ENCODE data around the gene PEX6. TPM values are rescaled to one million over a fixed set of nuclear protein-coding genes. Genes with fewer than 3 reads are reported as not detected.

Gene PEX6
- total RNA-seq, 1 experiment from 2014 or later, result 15.6 TPM

DNA sequence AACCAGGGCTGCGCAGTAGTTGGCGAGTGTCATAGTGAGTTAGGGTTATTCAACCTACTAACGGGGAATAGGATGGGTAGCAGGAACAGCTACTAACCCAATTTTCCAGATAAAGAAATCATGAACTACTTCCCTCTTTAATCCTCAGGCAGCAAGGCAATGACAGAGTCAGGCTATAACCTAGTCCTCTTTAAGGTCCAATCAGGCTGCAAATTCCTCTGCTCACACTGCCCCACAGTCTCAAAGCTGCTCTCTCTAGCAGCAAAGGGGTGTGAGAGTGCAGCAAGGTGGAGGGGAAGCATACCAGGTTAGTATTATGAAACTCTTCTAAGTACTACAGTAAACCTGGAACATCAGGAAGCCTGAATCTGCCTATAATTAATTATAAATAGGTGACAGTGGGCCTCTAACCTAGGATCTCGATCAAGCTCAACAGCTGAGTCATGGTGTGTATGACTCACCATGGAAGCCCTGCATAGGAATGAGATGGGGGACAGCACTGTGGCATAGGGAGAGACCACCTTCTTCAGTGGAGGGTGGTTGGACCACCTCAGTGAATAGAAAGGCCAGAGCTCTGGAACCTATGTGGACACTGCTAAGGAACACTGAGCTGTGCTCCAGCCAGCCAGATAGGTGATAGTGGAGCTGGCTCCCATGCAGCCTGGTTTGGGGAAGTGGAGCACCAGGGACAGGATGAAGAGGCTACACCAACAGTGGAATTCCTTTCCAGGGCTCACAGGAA lies 7.9 kb downstream of the PEX6 start:
- Histone ChIP-seq H2AFZ (ENCODE audit: low read length) (no peak overlapping the region), H3K23me2 (ENCODE audit: insufficient read length, low read depth, low read length, poor library complexity, severe bottlenecking) (no peaks in the 10 kb centered on the region), H3K27ac (ENCODE audit: insufficient read length, low read depth, low read length) (no peak overlapping the region), H3K27me3 (ENCODE audit: insufficient read depth, low read length) (no peaks in the 10 kb centered on the region), H2BK12ac (ENCODE audit: insufficient read length, low read depth, low read length) (no peak overlapping the region), H2BK15ac (ENCODE audit: low read depth, low read length) (no peak overlapping the region), H2BK20ac (ENCODE audit: low read depth, low read length, poor library complexity, severe bottlenecking) (no peak overlapping the region), H3K4ac (ENCODE audit: low read depth, low read length) (no peak overlapping the region), H3K23ac (ENCODE audit: insufficient read length, low read depth, low read length) (no peak overlapping the region), H3K79me1 (ENCODE audit: insufficient read depth, low read depth, low read length, poor library complexity, severe bottlenecking) (no peaks in the 10 kb centered on the region), H3K14ac (ENCODE audit: insufficient read depth, low read length) (no peak overlapping the region), H3K79me2 (ENCODE audit: insufficient read depth, low read length) (no peaks in the 10 kb centered on the region), H3K4me2 (ENCODE audit: insufficient read depth, insufficient read length, low read length) (no peak overlapping the region), H4K8ac (replicated peaks; ENCODE audit: insufficient read length, low read depth, low read length) (no peak overlapping the region), H3K9ac (ENCODE audit: extremely low read depth, insufficient read length, low read length) (no peak overlapping the region), H2AK5ac (ENCODE audit: insufficient read length, low read length) (no peak overlapping the region), H4K5ac (ENCODE audit: insufficient read length, low read depth, low read length) (no peak overlapping the region), H3K18ac (ENCODE audit: insufficient read length, low read depth, low read length) (no peak overlapping the region), H4K91ac (ENCODE audit: insufficient read length, low read depth, low read length) (no peak overlapping the region), H3K4me1 (ENCODE audit: insufficient read depth, low read length) (no peaks in the 10 kb centered on the region), H2BK120ac (ENCODE audit: low read depth, low read length, poor library complexity, severe bottlenecking) (no peak overlapping the region), H3K9me3 (ENCODE audit: control insufficient read depth, low read depth, low read length) (no peaks in the 10 kb centered on the region), H3K56ac (ENCODE audit: insufficient read length, low read depth, low read length) (no peak overlapping the region), H4K20me1 (ENCODE audit: control insufficient read depth, insufficient read depth, insufficient read length) (no peaks in the 10 kb centered on the region), H2BK5ac (ENCODE audit: insufficient read length, low read length) (no peak overlapping the region), H3T11ph (ENCODE audit: low read length) (no peak overlapping the region)
- TF ChIP-seq CTCF (conservative IDR thresholded peaks at IDR 0.05), result no peak
- Mint-ChIP-seq H3K27ac (no peak overlapping the region; a peak in 2 of 7 replicates), H3K4me1 (no peaks in the 10 kb centered on the region), H3K36me3 (ENCODE audit: insufficient read depth in 1 of 3, low read depth in 3 of 3) (peaks cover 2 to 23% (median 11%) of the 10 kb centered on the region in 3 experiments; a peak in 5 of 7 replicates), H3K9me3 (no peaks in the 10 kb centered on the region), H3K27me3 (ENCODE audit: low read depth) (no peaks in the 10 kb centered on the region), H3K4me3 (no peak overlapping the region)
- WGBS (ENCODE audit: extremely low coverage, insufficient read length, low lambda C conversion rate), result no CpG with 5 or more reads among the region's 4 CpGs
- DNase-seq, result no peak
